GM18868 (cell line): ENCODE data around the gene SLC6A18.
"Not testable (repeated sequence)": the region's sequence is repeated elsewhere in the genome, so short reads cannot be mapped to it uniquely, and the experiment has no call there.

Experiments used
- ATAC-seq: cut with Tn5 transposase; IDR thresholded peaks from one replicate; pipeline ENCODE4 v1.9.1; 2021; ENCODE audit warnings: mild to moderate bottlenecking, moderate library complexity; ENCODE audit not compliant: unreplicated experiment

Gene SLC6A18

DNA sequence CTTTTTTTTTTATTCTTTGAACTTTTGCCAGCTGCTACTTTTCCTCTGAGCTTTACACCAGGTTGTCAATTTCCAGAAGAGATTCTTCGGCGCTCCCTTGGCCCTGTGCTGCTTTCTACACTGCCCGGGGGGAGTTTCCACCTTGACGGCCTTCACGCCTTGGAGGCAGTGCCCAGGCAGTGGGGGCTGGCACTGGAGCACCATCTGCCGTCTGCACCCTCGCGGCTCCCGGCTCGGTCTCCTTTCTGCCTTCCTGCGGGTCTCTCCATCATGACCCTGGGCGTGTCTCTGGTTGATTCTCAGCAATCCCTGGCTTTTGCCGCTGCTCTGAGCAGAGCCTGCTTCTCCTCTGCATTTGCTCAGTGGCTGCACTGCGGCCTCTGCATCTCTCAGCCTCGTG, 2.9 kb downstream of the SLC6A18 start:
- ATAC-seq: no peak

DNA sequence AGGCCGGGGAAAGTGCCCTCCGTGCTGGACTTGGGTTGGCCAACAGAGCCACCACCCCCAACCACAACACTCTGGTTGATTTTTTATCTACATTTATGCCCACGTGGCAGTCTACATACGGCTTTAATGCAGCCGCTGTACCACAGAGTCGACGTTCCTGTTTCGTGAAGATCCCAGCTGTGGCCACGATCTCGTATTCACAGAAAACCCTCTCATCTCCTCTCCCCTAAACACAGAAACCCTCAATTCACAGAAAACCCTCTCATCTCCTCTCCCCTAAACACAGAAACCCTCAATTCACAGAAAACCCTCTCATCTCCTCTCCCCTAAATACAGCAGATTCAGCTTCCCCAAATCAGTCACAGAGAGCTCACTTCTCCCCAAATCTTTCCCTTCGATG, 3.8 kb downstream of the SLC6A18 start:
- ATAC-seq: not testable (repeated sequence)

DNA sequence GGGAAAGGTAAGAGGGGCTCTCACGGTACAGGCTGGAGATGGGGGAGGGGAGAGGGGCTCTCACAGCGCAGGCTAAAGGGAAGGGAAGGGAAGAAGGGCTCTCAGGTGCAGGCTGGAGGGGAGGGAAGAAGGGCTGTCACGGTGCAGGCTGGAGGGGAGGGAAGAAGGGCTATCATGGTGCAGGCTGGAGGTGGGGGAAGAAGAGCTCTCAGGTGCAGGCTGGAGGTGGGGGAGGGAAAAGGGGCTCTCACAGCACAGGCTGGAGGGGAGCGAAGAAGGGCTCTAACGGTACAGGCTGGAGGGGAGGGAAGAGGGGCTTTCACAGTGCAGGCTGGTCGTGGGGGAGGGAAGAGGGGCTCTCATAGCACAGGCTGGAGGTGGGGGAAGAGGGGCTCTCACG, 4.6 kb downstream of the SLC6A18 start:
- no peak for ATAC-seq

DNA sequence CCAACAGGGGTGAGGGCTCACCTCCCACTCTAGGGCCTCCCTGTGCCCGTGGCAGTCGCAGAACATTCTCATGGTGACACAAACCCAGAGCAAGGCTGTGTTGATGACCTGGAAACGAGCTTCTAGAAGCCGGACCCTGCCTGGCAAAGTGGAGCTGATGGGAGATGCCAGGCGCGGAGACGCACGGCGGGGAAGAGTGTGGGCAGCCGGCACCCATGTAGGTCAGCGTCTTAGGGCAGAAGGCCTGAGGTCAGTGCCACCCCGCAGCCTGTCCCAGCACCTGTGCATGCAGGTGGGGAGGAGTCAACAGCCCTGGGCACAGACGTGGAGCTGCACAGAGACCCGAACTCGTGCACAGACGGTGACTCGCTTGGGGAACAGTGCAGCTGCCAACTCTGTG, 5.4 kb downstream of the SLC6A18 start:
- ATAC-seq: no peak

DNA sequence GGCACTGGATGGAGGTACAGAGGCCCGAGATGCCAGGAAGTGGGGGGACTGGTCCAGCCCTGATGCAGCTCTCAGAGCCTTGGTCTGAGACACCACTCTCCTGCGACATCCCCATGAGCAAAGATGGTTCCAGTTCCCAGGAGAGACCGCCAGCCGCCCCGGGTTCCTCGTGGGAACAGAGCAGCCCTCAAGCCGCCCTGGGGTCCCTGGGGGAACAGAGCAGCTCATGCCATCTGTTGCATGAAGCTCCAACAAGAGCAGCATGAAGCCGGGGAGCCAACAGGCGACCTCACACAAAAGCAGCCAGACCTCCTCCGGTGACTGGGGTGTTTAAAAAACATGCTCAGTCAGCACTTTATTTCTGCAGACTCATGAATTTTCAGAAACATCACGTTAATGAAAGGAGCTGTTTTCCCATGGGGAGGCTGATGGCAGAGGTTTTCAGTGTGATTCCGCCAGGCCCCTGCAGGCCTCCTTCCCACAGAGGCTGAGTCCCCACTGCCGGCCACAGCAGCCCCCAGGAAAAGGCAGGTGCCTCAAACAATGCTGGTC, 6.2 kb downstream of the SLC6A18 start:
- ATAC-seq: no peak

DNA sequence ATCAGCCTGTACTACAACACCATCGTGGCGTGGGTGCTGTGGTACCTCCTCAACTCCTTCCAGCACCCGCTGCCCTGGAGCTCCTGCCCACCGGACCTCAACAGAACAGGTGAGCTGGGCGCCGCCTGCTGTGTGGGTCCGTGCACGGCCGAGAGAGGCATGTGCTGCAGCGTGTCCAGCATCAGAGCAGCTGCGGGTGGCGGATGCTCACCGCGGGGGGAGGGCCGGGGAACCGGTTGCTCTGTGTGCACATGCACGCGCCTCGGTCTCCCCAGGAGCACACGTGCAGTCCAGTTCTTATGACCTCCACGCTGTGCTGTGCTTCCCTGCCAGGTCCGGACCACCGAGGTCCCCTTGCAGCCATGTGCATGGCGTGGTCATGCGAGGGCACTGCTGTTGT, 7.6 kb downstream of the SLC6A18 start:
- no peak for ATAC-seq

DNA sequence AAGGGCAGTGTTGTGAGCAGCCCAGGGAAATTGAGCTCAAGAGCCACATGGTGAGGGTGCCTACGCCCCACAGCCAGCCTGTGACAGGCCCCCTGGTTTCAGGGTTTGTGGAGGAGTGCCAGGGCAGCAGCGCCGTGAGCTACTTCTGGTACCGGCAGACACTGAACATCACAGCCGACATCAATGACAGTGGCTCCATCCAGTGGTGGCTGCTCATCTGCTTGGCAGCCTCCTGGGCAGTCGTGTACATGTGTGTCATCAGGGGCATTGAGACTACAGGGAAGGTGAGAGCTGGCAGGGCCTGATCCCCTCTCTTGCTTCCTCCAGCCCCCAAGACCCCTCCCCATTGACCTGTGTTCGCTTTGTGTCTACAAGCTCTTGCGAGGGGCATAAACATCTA, 10.2 kb downstream of the SLC6A18 start:
- ATAC-seq: no peak

DNA sequence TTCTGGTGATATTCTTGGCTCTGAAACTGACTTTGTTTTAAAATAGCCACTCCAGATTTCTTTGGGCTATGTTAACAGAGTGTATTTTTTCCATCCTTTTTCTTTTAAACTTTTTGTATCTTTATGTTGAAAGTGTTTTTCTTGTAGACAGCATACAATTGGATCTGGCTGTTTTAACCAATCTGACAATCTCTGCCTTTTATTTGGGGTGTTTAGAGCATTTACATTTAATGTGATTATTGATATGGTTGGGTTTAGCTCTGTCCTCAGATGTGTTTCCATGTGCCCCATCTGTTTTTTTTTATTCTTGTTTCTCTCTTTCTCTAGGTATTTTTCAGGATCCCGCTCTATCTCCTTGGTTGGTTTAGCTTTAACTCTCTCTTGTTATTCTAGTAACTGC, 10.7 kb downstream of the SLC6A18 start:
- no peak for ATAC-seq

DNA sequence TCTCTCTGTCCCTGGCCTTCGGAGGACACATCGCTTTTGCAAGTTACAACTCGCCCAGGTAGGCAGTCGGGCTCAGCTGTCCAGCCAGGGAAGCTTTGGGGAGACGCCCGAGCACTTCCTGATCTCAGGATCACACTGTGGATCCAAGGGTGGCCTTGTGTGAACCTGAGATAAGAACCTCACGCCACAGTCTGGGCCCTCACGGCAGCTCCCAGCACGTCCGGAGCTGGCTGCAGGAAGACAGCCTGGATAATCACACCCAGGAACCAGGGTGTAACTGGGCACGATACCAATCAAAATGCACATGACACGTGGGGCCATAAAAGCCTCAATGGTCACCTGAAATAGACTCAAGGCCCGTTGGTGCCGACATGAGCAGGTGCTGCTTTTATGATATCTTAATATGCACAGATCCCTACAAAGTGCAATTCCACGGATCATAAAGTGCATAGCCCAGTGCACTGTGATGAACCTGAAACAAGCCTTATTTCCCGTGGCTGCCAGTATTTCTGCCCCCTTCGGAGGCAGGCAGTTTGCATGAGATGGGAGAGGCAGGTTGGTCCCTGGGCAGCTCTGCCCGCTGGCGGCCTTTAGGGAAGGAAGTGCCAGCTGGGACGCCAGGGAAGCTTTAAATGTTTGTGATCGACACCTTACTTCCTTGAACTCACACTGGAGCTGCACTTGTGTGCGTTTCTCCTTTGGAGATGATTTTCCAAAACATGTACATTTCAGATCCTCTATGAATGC, 14.5 kb downstream of the SLC6A18 start:
- no peak for ATAC-seq

DNA sequence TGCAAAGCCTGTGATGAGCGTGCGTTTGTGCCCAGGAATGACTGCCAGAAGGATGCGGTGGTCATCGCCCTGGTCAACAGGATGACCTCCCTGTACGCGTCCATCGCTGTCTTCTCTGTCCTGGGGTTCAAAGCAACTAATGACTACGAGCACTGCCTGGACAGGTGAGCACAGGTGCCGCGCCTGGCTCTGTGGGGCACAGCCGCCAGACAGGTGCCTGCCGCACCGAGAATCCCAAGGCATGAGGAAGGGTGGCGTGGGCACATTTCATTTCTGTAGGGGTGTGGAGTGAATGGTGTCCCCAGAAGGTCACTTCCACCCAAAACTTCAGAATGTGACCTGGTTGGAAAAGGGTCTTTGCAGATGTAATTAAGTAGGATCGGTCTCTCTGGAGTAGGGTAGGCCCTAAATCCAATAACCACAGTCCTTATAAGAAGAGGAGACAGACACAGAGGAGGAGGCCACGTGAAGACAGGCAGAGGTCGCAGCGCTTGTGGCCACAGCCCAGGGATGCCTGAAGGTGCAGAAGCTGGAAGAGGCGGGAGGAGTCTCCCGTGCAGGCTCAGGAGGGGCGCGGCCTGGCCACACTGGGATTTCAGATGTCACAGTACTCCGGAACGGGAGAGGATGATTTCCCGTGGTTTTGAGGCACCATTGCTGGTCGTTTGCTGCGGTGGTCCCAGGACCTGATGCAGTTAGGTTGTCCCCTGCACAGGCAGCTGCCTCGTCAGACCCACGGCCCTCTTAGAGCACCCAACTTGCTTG, 15.5 kb downstream of the SLC6A18 start:
- no peak for ATAC-seq

DNA sequence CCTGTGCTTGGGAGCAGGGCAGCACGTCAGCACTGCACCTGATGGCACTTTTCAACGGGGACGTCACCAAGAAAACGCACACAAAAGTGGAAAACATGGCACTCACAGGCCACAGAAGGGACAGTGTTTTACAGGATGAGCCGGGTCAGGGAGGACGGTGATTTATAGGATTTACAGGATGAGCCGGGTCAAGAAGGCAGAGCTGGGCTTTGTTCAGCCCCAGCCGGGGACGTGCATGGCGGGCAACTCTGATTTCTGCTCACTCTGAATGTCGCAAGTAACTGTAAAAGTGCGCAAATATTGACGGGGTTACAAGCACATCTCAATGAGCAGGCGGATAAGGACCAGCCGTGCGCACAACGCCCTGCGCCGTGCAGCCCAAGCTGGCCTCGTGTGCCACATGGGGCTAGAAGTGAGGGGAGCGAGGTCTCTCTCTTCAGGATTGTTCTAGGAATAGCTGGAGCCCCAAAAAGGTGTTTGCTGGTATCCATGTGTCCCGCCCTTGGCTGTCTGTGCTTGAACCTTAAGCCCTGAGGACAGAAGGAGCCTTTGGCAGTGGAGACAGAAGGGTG, 16.4 kb downstream of the SLC6A18 start:
- ATAC-seq: no peak

DNA sequence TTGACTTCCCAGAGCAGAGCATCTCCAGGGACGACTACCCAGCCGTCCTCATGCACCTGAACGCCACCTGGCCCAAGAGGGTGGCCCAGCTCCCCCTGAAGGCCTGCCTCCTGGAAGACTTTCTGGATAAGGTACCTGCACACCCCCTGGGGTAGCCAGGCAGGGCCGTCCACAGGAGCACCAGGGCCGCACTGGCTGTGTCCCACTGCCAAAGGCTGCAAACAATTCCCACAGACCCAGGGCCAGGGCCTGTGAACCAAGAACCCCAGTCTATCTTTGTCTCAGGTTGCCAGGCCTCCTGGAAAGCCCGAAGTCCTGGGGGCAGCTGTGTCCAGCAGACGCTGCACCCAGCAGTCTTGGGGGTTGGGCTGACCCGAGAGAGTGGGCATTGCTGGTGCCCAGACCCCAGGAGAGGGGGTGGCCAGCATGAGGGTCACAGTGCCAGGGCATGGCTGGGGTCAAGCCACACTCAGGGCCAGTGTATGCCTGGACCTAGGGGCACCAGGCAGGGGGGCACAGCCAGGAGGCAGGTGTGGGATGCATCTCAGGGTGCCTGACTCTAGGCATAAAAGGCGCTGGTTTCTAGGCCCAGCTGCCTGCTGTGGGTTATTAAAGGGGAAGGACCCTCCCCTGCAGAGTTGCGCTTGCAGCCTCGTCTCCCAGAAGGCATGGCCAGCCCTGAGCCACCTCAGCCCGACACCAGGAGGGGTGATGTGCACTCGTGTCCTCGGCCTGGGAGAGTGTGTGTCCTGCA, 17.7 kb downstream of the SLC6A18 start:
- no peak for ATAC-seq

DNA sequence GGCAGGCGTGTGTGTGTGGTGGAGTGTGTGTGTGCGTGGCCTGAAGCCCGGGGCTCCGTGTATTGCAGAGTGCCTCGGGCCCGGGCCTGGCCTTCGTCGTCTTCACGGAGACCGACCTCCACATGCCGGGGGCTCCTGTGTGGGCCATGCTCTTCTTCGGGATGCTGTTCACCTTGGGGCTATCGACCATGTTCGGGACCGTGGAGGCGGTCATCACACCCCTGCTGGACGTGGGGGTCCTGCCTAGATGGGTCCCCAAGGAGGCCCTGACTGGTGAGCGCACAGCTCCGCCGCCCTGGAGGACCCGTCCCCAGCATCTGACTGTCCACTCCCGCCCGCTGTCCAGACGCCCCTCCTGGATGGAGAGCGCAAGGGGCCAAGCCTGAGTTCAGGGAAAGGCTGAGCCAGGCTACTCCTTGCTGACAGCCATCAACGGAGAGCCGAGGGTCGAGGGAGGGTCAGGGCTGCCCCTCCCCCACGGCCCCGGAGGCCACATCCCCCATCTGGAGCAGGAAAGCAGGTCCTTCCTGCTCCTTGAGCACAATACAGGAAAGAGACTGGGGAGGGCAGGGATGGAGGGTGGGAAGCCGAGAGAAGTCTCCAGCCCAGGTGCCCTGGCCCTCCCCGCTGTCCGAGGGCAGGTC, 18.4 kb downstream of the SLC6A18 start:
- ATAC-seq: no peak

DNA sequence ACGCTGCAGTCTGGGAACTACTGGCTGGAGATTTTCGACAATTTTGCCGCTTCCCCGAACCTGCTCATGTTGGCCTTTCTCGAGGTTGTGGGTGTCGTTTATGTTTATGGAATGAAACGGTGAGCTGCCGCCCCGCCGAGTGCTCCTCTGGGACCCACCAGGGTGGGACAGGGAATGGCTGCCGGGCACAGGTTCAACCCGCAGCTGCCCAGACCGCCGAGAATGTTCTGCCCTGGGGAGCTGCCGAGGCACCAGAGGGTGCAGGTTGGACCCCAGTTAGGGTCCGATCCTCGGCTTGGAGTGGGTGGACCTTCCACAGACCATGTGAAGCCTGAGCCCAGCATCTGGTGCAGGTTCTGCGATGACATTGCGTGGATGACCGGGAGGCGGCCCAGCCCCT, 19.1 kb downstream of the SLC6A18 start:
- no peak for ATAC-seq

DNA sequence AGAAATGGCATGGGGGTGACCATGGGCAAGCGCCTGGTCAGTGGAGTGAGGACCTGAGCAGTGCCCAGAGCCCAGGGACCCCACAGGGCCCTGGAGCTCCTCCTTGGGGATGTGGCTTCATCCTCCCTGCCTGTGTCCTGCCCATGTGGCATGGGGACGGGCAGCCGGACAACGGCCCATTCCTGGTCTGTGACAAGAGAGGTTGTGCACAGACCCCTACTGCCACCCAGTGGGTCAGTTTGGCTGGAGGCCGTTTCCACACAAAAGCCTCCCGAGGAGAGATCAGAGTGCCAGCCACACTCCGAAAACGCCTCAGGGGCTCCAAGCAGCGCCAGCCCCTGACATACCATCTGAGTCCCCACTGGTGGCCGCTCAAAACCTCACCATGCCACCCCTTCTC, 19.8 kb downstream of the SLC6A18 start:
- no peak for ATAC-seq

DNA sequence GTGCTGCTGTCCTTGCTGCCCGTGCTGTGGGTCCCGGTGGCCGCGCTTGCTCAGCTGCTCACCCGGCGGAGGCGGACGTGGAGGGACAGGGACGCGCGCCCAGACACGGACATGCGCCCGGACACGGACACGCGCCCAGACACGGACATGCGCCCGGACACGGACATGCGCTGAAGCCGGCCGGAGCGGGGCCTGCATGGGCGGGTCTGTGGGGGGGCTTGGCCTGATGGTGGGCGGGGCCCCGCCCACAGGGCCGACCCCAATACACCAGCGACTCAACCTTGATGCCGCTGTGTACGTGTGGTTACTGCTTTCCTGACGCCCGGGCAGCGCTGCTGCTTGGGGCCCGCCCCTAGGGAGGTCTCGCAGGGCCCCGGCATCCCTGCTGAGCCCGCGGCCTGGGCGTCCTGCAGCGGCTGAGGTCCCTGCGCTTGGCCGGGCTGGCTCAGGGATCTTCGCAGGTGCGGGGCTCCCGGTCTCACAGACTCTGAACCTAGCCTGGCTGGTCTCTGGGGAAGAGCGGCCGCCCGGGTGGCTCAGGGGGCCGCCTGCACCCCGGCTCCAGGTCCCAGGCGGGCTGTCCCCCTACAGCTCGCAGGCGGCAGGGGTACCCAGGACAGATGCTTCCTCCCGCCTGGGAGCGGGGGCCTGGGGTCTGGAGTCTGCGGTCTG, 20.9 kb downstream of the SLC6A18 start:
- ATAC-seq: no peak

DNA sequence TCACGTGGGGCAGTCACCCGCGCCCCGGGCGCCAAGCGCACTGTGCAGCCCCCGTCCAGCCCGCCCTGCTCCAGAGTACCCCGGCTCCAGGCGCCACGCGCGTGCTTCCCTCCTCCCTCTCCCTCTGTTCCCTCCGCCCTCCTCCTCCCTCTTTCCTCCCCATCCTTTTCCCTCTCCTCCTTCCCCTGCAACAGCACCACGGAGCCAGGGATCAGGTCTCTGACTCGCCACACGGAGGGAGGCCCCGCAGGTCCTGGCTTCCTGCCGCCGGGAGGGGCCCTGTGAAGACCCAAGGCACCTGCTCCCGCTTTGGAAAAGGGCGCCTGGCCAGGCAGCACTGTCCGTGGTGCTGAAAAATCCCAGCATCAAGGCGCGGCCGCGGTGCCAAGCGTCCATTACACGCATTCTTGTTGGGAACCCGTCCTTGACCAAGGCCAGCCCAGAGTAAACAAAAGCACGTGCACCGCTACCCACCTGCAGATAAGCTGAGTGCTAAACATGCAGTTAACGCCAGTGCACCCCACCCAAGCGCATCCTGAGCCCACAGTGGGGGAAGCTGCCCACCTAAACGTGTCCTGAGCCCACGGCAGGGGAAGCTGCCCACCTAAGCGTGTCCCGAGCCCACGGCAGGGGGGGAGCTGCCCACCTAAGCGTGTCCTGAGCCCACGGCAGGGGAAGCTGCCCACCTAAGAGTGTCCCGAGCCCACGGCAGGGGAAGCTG, 21.7 kb downstream of the SLC6A18 start:
- ATAC-seq: no peak

DNA sequence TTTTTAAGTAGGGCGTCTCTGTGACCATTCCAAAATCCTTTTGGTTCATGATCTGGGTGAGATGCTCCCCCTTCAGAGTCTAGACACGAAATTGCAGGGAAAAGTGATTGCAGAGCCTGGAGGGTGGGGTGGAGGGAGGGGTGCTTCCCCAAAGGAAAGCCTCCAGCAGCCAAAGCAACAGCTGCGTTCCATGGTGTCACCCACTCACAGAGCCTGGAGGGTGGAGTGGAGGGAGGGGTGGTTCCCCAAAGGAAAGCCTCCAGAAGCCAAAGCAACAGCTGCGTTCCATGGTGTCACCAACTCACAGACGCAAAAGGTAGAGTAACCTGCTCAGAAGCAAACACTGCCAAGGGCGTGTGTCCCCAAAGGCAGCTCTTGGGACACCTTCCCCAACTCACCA, 22.6 kb downstream of the SLC6A18 start:
- ATAC-seq: no peak
